ENCODE results near the gene BRAT1.
A peak's percentile ranks its signal among the peaks of the same experiment; 100 is the strongest.
"Not testable (repeated sequence)": the region's sequence is repeated elsewhere in the genome, so short reads cannot be mapped to it uniquely, and the experiment has no call there.

BRAT1 gene

DNA sequence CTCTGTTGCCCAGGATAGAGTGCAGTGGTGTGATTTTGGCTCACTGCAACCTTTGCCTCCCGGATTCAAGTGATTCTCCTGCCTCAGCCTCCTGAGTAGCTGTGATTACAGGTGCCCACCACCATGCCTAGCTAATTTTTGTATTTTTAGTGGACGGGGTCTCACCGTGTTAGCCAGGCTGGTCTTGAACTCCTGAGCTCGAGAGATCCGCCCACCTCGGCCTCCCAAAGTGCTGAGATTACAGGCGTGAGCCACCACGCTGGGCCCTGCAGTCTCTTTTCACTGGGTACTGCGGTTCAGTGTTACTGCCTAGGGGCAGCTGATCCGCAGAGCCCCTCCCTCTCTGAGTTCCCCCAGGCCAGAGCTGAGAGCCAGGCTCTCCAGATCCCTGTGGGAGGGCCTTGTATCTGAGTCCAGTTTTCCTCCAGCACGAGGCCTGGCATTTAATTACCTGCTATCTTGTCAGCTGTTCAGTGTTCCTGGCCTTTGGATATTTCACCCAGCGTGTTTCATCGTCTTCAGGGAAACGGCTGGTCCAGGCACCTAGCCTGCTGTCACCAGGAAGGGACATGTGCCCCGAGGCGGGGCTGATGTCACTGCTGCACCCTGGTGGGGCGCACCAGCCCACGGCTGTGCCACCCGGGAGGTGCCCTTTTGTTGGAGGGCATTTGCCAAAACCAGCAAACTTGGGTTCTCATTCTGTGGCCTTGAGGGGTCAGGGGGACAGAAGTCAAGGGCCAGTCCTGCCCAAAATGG lies 19.3 kb downstream of the BRAT1 start:
- DNase-seq, result not testable (repeated sequence)

DNA sequence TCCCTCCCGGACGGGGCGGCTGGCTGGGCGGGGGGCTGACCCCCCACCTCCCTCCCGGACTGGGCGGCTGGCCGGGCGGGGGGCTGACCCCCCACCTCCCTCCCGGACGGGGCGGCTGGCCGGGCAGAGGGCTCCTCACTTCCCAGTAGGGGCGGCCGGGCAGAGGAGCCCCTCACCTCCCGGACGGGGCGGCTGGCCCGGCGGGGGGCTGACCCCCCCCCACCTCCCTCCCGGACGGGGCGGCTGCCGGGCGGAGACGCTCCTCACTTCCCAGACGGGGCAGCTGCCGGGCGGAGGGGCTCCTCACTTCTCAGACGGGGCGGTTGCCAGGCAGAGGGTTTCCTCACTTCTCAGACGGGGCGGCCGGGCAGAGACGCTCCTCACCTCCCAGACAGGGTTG lies 21.1 kb downstream of the BRAT1 start:
- not testable (repeated sequence) for DNase-seq

DNA sequence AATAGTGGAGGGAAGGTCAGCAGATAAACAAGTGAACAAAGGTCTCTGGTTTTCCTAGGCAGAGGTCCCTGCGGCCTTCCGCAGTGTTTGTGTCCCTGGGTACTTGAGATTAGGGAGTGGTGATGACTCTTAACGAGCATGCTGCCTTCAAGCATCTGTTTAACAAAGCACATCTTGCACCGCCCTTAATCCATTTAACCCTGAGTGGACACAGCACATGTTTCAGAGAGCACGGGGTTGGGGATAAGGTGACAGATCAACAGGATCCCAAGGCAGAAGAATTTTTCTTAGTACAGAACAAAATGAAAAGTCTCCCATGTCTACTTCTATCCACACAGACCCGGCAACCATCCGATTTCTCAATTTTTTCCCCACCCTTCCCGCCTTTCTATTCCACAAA lies 21.8 kb downstream of the BRAT1 start:
- not testable (repeated sequence) for DNase-seq

DNA sequence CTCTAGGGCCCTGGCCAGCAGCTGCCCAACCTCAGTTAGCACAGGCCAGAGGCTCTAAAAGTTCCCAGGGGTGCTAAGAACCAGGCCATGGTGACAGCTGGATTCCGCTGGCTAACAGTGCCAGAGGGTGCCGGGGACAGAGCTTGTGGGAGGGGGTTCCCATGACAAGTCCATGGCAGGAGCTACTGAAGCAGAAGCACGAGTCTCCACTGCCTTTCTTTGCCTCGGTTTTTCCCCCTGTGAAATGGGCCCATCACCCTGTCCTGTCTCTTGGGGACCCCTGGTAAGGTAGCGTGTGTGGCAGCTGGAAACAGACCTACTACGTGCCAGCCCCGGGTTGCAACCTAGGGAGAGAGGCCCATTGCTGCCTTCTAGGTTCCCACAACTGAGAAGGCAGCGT lies 22.5 kb downstream of the BRAT1 start:
- DNase-seq, result not testable (repeated sequence)

DNA sequence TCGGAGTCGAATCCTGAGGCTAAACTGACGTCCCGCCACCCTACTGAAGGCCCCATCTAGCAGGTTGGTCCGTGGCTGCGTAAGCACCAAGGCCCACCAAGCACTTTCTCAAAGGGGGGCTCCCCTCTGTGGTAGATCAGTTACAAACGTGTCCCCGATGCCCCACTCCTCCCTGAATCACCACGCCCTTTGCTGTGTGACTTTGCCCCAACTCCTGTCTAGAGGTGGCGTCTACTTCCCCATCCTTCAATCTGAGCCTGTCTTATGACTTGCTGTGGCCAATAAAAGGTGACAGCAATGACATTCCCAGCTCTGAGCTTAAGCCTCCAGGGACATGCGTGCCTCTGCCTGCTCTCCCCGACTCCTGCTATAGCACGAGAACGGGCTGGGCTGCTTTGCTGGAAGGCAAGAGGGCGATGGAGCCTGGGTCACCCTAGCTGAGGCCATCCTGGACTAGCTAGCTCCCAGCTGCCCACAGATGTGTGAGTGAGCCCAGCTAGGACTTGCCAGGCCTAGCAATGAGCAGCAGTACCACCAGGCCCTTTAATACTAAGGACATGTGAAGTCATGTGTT lies 23.0 kb downstream of the BRAT1 start:
- not testable (repeated sequence) for DNase-seq

DNA sequence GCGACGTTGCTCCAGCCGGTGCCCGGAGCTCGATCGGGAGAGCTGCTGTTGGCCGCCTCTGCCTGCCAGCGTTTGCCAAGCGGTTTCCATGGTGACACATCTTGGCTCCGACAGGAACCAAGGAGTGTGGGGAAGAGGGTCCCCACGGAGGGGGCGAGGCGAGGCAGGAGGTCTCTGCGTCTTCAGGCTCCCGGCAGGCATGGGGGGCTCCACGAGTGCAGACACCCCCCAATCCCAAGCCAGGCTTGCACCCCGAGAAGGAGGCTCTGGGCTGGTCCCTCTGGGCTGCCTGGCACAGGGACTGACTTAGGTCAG lies 23.6 kb downstream of the BRAT1 start:
- not testable (repeated sequence) for DNase-seq

DNA sequence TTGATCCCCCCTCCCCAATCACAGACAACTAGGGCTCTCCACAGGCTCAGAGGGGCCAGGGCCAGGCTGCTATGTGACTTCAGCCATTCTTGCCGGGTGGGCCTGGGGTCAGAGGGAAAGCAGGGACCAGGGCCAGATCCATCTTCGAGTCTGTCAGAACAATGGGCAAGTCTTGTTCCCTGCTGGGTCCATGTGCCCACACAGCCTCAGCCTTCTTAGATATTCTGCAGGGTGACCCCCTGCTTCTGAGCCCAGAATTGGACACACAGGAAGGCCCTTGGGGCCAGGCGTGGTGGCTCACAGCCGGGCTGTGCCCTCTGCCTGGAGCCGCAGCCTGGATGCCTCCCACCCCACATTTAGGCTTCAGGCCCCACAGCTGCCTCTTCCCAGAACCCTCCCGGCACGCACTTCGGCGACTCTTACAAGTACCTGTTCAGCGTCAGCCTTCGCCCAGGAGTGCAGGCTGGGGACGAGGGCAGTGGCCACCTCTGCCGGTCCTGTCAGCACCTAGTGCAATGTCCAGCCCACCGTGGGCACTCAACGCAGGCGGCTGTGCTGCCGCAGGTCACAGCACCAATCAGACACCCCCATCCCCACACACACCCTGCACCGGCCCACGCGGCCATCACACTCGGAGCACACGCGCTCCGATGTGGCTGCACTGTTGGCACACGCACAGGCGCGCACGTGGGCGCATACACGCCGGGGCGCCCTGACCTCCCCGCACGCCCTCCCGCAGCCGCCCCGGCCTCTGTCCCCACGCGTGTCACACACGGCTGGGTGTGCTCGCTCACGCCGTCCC lies 24.1 kb downstream of the BRAT1 start:
- DNase-seq, result not testable (repeated sequence)

DNA sequence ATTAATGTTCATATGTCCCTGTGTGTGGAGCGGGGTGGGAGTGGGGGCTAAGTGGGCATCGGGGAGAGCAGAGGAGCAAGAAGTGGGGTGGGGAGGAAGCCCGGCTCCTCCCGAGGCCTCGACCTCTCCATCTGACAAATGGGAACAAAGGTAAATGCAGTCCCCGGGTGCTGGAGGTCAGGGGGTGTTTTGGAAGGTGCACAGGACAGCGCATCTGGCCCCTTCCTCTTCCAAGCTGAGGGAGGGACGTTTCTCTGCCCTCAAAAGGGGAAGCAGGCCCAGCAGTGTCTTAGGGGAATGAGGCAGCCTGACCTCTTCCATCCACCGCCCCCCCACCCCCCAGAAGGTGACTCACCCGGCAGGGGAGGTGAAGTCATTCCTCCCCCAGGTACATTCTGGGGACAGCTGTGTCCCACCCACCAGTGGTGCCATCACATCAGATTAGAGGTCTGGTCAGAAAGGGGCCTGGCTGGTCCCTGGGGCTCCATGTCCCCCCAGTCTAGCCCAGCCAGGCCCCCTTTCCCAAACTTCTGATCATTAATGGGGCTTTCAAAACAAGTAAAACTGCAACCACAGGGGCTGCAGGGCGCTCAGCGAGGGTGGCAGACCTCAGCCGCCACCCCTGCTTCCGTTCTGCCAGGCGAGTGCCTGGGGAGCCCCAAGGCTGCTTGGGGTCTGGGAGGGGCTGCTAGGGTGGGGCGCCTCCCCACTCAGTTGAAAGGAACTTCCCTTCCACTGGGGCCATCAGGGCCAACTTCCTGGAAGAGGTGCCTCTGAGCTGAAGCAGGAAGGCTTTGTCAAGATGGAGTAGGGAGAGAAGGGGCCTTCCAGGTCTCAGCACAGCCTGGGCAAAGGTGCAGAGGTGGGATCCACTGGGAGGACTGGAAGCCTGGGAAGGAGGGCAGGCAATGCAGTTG lies 25.0 kb downstream of the BRAT1 start:
- DNase-seq, result no peak

DNA sequence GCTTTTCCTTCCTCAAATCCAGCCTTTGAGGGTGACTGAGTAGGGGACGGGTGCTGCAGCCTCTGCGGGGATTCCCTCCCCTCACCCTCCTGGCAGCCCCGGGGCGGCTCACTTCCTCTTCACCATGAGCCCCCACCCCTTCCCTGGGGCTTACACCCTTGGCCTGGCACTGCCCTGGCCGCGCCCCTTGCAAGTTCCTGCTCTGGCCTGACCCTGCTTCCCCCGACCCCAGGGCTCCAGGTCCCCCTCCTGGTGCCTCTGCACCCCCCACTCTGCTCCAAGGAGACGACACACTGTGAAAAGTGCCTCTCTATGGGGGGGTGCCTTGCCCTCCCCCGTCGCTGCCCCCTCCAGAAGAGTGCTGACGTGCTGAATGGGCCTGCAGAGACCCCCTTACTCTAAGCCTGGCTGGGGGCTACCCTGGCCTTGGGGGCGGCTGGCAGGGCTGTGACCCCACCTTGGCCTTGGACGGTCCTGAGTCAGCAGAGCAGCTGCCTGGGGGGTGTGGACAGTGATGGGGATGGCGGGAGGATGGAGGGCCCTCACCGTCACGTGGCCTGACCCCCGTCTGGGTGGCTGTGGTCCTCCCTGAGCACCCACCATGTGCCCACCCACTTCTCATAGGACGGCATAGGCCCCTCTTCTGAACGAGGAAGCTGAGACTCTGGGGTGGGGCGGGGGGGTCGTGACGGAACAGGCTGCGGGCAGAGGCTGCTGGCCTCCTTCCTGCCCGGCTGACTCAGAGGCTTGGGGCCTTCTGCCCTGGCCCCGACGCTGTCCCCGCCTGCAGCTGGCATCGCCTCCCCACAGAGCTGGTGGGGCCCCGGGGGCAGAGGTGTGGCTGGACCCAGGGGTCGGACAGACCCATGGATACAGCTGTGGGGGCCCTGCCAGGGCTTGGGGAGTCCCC lies 25.9 kb downstream of the BRAT1 start:
- DNase-seq, result no peak

DNA sequence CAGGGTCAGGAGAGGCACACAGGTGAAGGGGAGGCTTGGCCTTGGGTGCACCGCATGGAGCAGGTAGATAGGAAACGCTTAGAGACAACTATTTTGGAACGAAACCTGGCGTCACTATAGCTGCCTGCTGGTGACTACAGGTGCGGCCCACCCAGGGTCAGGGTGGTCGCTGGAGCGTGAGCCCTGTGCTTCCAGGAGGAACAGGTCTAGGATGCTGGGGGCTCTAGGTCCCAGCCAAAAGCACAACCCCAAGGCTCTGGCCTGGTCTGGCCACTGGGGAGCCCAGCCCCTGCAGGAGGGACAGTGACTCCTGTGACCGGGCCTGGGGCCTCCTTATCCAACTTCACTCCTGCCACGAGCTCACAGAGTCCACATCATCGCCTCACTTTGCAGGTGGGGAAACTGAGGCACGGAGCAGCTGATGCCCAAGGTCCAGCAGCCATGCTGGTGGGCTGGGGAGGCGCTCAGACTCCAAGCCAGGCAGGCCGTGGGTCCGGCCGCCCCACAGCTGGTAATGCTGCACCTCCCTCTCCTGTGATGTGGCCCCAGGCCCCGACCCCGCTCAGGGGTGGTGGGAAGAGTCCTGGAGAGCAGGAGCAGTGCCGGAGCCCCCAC lies 26.7 kb downstream of the BRAT1 start:
- no peak for DNase-seq

DNA sequence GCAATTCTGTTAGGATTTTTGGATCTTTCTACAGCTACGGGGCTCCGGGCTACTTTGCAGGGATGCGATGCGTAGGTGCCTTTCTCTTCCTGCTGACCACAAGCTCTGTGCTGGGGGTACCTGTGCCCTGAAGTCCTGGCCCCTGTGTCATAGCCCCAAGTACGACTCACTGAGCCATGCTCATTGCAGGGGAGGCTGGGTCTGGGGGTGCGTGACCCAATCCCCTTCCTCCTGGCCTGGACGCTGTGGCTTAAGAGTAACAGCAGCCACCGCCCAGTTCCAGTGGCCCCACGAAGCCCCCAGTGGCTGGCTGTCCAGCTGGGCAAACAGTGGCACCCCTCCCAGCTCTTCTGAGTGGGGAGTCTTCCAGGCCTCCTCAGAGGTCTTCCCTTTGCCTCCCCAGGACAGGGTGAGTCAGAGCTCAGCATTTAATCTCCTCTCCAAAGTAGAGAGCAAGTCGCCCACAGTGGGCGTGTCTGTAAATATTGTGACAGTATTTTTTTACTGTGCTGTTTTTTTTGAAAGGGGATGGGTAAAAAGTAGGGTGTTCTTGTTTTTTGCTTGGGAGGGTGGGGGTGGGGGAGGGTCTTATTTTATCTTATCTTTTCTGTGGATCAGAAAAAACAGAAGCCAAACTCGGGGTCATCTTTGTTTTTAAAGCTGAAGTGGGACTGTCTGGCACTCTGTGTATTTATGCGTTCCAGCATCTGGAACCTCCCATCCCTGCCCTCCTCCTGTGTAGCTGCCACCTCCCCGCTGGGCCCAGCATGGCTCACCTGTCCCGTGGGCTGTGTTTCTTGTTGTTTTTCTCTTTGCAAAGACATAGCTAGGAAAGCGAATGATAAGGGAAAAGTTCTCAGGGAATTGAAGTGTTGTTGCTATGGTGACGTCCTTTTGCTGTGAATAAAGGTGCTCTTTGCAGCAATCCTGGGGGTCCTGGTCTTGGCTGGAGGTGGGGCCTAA lies 27.5 kb downstream of the BRAT1 start:
- DNase-seq, result peak; percentile 43

DNA sequence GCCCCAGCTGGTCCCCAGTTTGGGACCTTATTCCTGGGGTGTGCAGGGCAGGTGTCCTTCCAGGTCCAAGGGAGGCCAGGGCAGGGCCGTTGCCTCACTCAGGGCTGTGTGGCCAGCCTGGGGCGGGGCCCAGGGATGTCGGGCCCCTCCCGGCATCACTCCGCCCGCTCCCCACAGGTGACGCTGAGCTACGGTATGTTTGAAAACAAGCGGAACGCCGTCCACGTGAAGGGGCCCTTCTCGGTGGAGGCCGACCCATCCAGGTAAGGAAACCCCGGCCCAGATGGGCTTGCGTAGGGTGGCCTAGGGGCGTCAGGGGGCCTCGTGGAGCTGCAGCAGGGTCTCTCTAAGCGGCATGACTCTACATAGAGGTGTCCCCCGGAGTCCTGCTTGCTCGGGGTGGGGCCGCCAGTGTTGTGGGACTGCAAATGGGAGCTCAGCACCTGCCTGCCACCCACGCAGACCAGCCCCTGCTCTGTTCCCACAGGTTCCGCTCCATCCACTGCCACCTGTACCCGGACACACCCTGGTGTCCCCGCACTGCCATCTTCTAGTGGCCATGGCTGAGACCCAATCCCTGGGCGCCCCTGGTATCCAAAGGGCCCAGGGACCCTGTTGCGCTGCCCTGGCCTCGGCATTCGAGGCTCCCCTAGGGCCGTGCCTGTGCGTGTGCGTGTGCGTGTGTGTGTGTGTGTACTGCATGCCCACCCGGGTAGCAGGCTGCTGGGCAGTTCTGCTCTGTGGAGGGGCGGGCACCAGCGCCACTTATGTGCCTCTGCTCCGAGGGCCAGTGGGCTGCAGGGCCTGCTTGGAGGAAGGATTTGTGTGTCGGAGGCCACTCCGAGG lies 28.4 kb downstream of the BRAT1 start:
- no peak for DNase-seq

DNA sequence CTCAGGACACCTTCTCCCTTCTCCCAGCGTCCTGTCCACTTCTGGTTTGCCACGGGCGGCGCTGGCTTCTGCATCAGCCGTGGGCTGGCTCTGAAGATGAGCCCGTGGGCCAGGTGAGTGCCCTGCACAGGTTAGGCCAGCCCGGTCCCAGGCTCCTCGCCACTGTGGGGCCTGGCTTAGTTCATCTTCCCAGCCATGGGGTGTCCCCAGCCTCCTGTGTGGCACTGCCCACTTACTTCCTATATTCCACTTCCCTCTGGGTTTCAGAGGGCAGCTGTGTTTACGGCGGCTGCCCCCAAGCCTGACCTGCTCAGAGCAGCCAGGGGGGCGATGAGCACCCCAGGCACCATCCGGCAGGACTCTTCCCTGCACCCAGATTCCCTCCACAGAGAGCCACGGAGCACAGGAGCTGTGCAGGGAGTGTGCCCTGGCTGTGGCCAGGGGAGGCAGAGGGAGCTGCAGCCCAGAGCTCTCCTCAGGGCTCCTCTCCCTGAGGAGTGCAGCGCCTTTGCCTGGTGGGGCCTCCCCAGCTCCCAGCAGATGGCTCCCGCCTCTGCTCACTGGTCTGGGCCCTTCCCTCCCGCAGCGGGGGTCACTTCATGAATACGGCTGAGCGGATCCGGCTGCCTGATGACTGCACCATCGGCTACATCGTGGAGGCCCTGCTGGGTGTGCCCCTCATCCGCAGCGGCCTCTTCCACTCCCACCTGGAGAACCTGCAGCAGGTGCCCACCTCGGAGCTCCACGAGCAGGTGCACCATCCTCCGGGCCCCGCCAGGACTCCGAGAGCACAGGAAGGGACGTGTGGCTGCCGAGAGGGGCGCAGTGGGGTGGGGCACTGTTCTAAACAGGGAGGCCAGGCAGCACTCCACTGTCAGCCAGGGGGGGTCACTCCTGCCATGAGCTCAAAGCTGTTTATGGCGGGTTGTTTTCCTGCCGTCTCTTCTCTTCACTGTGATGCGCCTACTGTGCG lies 29.4 kb downstream of the BRAT1 start:
- no peak for DNase-seq

DNA sequence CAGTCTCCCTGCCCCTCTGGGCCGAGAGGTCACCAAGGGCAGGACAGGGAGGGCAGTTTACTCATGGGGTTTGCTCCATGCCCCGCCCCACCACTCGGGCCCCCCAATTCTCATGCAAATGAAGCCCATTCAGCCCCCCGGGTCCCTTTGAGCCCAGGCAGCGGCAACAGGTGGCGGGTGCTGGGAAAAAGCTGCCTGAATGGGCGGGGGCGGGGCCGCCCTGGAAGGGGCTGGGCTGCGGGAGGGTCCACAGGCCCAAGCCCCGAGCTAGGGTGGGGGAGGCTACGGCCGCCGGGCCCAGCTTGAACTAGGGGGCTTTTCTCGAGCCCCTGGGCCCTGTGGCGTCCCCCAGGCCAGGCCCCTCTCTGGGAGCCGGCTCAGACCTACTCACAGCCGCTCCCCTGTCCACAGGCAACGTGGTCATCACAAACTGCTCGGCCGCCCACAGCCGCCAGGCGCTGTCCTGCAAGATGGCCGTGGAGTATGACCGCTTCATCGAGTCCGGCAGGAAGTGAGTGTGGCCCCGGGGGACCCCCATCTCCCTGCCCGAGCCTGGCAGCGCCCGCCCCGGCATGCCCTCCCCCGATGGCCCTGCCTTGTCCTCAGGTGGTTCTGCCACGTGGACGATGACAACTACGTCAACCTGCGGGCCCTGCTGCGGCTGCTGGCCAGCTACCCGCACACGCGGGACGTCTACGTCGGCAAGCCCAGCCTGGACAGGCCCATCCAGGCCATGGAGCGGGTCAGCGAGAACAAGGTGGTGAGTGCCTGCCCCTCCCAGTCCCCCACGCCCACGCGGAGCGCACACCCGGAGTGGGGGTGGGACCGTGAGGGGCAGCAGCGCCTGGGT lies 30.3 kb downstream of the BRAT1 start:
- DNase-seq, result no peak

DNA sequence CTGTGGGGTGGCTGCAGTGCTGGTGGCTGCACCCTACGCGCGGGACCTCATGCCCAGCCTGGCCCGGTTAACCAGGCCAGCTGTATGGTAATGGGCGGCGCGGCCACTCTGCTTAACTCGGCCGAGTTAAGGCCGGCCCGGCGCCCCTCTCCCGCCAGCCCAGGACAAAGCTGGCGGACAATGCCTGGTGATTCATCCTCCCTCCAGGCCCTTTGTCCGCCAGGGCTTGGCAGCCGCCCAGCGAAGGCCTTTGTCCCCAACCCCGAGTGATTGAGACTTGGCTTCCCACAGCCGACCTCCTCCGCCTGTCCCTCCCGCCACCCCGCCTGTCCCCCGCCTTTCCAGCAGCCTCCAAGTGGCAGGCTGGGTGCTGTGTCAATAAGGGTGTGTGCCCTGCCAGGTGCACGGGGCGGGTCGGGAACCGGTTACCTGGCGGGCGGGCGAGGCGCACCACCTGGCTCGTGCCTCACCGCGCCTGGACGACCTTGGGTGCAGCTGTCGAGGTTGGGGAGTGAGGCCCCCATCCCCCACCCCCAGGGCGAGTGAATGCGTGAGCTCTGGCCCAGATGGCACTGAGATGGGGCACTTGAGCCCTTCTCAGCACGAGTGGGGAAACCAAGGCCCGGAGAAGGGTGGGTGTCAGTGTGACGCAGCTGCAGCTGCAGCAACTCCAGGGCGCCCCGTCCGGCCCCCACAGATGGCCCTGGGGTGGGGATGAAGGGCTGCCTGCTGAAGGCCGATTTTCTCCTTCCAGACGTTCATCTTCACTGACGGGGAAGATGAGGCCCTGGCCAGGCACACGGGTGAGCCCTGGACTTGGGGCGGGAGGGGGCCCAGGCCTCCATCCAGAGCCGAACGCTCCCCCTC lies 31.1 kb downstream of the BRAT1 start:
- no peak for DNase-seq

Data from fibroblast of skin of abdomen (primary cell).